DND-41 (cell line): ENCODE measurements around the gene TESMIN.

ENCODE experiments used
- ATAC-seq: fragments of 200-7000 bp; cut with Tn5 transposase; 3 replicates; pipeline ENCODE4 v1.9.1; 2021; ENCODE audit warnings: low read depth; ENCODE audit not compliant: insufficient read depth
- DNase-seq: peaks from one replicate; pipeline ENCODE4 v3.0.0-alpha.2; 2020
- H2AFZ ChIP-seq: 2 replicates; pipeline ENCODE4 v1.6.0; 2012; ENCODE audit warnings: low read depth, low read length
- H3K27ac ChIP-seq: 2 replicates; pipeline ENCODE4 v1.5.1; 2012; ENCODE audit warnings: low read length, inconsistent platforms
- H3K27me3 ChIP-seq: fragments of 200-600 bp; sonication (generic); 2 replicates; pipeline ENCODE4 v1.6.0; 2012; ENCODE audit warnings: low read length, mild to moderate bottlenecking, inconsistent platforms; ENCODE audit not compliant: insufficient read depth, poor library complexity
- H3K36me3 ChIP-seq: 2 replicates; pipeline ENCODE4 v1.5.1; 2012; ENCODE audit warnings: low read length, inconsistent platforms; ENCODE audit not compliant: insufficient read depth
- H3K4me1 ChIP-seq: 2 replicates; pipeline ENCODE4 v1.5.1; 2012; ENCODE audit warnings: mild to moderate bottlenecking, low read length; ENCODE audit not compliant: insufficient read depth
- H3K4me2 ChIP-seq: 2 replicates; pipeline ENCODE4 v1.6.0; 2012; ENCODE audit warnings: mild to moderate bottlenecking, moderate library complexity, low read length, inconsistent platforms; ENCODE audit not compliant: insufficient read depth
- H3K4me3 ChIP-seq, 2 experiments: fragments of 200-600 bp in 1 of 2; shearing (Covaris generic) in 1 of 2; 2 replicates each; pipeline ENCODE4 v1.5.1; 2012 to 2016; ENCODE audit warnings: inconsistent platforms in 2 of 2, low read length in 2 of 2, mild to moderate bottlenecking in 2 of 2, low read depth in 1 of 2, moderate library complexity in 1 of 2
- H3K79me2 ChIP-seq: 2 replicates; pipeline ENCODE4 v1.6.0; 2012; ENCODE audit warnings: low read length, inconsistent platforms; ENCODE audit not compliant: insufficient read depth
- H3K9ac ChIP-seq: 2 replicates; pipeline ENCODE4 v1.6.0; 2012; ENCODE audit warnings: low read depth, mild to moderate bottlenecking, inconsistent platforms, low read length, moderate library complexity
- H3K9me3 ChIP-seq: 2 replicates; pipeline ENCODE4 v1.5.1; 2012; ENCODE audit warnings: low read length, moderate library complexity, mild to moderate bottlenecking, inconsistent platforms; ENCODE audit not compliant: insufficient read depth, severe bottlenecking
- H4K20me1 ChIP-seq: 2 replicates; pipeline ENCODE4 v1.6.0; 2012; ENCODE audit warnings: low read length; ENCODE audit not compliant: insufficient read depth
- CTCF ChIP-seq: IDR thresholded peaks from 2 replicates; pipeline ENCODE4 v1.5.1; 2012; ENCODE audit warnings: borderline replicate concordance, low read length, moderate library complexity, mild to moderate bottlenecking; ENCODE audit not compliant: poor library complexity, severe bottlenecking; ENCODE audit errors: extremely low read depth
- EZH2 ChIP-seq: IDR thresholded peaks from 3 replicates; pipeline ENCODE4 v1.6.1; 2012; ENCODE audit warnings: borderline replicate concordance, low read depth, mild to moderate bottlenecking, moderate library complexity, low read length, inconsistent platforms; ENCODE audit not compliant: severe bottlenecking

Gene TESMIN

GRCh38 chr11:68748061-68748460 lies 3.3 kb downstream of the TESMIN start:
- H3K27ac ChIP-seq = no peak overlapping the region
- H3K4me3 ChIP-seq = no peak overlapping the region
- ATAC-seq (no peak), DNase-seq (no peak)
- H3K4me2 ChIP-seq = no peak overlapping the region
- H3K36me3 ChIP-seq = no peaks in the 10 kb centered on the region
- no peaks in the 10 kb centered on the region for H3K27me3 ChIP-seq
- no peak for TF ChIP-seq CTCF
- TF ChIP-seq EZH2 = no peak
- no peak overlapping the region for H3K9ac ChIP-seq
- no peaks in the 10 kb centered on the region for H3K9me3 ChIP-seq
- H4K20me1 ChIP-seq = no peaks in the 10 kb centered on the region
- H3K79me2 ChIP-seq = no peaks in the 10 kb centered on the region
- peaks cover 6% of the 10 kb centered on the region for H3K4me1 ChIP-seq
- no peak overlapping the region for H2AFZ ChIP-seq

GRCh38 chr11:68743539-68743938 lies 7.8 kb downstream of the TESMIN start:
- Histone ChIP-seq H3K36me3 (no peaks in the 10 kb centered on the region), H4K20me1 (no peaks in the 10 kb centered on the region), H3K4me2 (no peak overlapping the region), H3K27ac (no peak overlapping the region), H3K27me3 (no peaks in the 10 kb centered on the region), H3K79me2 (no peaks in the 10 kb centered on the region), H3K9ac (no peak overlapping the region), H2AFZ (no peak overlapping the region), H3K4me3 (no peak overlapping the region), H3K4me1 (no peaks in the 10 kb centered on the region), H3K9me3 (no peaks in the 10 kb centered on the region)
- no peak for DNase-seq
- TF ChIP-seq CTCF (no peak), EZH2 (no peak)
- ATAC-seq = no peak

- no peaks in the 10 kb centered on the region for H4K20me1 ChIP-seq
- H3K36me3 ChIP-seq = no peaks in the 10 kb centered on the region
- no peak for DNase-seq
- no peak for ATAC-seq
- no peak overlapping the region for H3K27ac ChIP-seq
- no peak overlapping the region for H3K4me2 ChIP-seq
- H3K9me3 ChIP-seq = no peaks in the 10 kb centered on the region
- TF ChIP-seq EZH2 = no peak
- no peak for TF ChIP-seq CTCF
- no peak overlapping the region for H2AFZ ChIP-seq
- no peaks in the 10 kb centered on the region for H3K4me1 ChIP-seq
- H3K79me2 ChIP-seq = no peaks in the 10 kb centered on the region
- no peak overlapping the region for H3K4me3 ChIP-seq
- no peaks in the 10 kb centered on the region for H3K27me3 ChIP-seq
- H3K9ac ChIP-seq = no peak overlapping the region
These were observed 9.9 kb downstream of the TESMIN start for GRCh38 chr11:68741463-68741862.

- no peak overlapping the region for H3K27ac ChIP-seq
- DNase-seq (no peak), ATAC-seq (no peak)
- no peak for TF ChIP-seq CTCF
- TF ChIP-seq EZH2 = no peak
- peaks cover 6% of the 10 kb centered on the region for H3K27me3 ChIP-seq
- no peaks in the 10 kb centered on the region for H3K79me2 ChIP-seq
- no peak overlapping the region for H3K4me2 ChIP-seq
- H4K20me1 ChIP-seq = no peaks in the 10 kb centered on the region
- no peaks in the 10 kb centered on the region for H3K4me1 ChIP-seq
- no peaks in the 10 kb centered on the region for H3K9me3 ChIP-seq
- H3K9ac ChIP-seq = no peak overlapping the region
- no peaks in the 10 kb centered on the region for H3K36me3 ChIP-seq
- no peak overlapping the region for H3K4me3 ChIP-seq
- no peak overlapping the region for H2AFZ ChIP-seq
These were observed 15.7 kb downstream of the TESMIN start for GRCh38 chr11:68735646-68736045.
